GM12878 (cell line): ENCODE data around the gene SPA17. TPM values are rescaled to one million over a fixed set of nuclear protein-coding genes. Genes with fewer than 3 reads are reported as not detected.

ENCODE experiments used
- ATAC-seq: fragments of 200-7000 bp; cut with Tn5 transposase; 3 replicates; pipeline ENCODE4 v1.9.1; 2020; ENCODE audit warnings: mild to moderate bottlenecking, moderate library complexity
- BruUV-seq: library from RNA; stranded (reverse); fragments of 400-500 nt; replicated peaks from 2 replicates; lab custom pipeline; 2021; lab: Mats Ljungman, UMichigan
- CTCF ChIA-PET: fragments of 300-600 bp; sonication (Branson Sonifier 250); formaldehyde crosslinking; extraction: SDS; loops from one replicate; lab custom pipeline; 2021; ENCODE audit warnings: inconsistent platforms; lab: Yijun Ruan, JAX
- POLR2A ChIA-PET: fragments of 350-600 bp; formaldehyde crosslinking; extraction: SDS; loops from one replicate; lab custom pipeline; 2021; ENCODE audit warnings: inconsistent platforms; lab: Charles Lee
- RAD21 ChIA-PET: fragments of 300-600 bp; sonication (Branson Sonifier 250); formaldehyde crosslinking; loops from one replicate; lab custom pipeline; 2023; ENCODE audit warnings: antibody characterized with exemption; ENCODE audit not compliant: unreplicated experiment; lab: Charles Lee
- SMC1A ChIA-PET: fragments of 300-600 bp; sonication (Branson Sonifier 250); formaldehyde crosslinking; loops from one replicate; lab custom pipeline; 2023; ENCODE audit not compliant: unreplicated experiment, uncharacterized antibody; lab: Charles Lee
- DNase-seq: peaks from one replicate; pipeline ENCODE4 v3.0.0-alpha.2; 2011; ENCODE audit warnings: low read depth, low spot score
- FAIRE-seq: peaks from 3 replicates; lab custom pipeline; 2011; peaks lifted over from hg19 to GRCh38; lab: Jason Lieb, UNC
- H2AFZ ChIP-seq: 2 replicates; pipeline ENCODE4 v1.6.0; 2011; ENCODE audit warnings: low read depth, low read length, control low read depth; ENCODE audit not compliant: control insufficient read depth
- H3K27ac ChIP-seq: 2 replicates; pipeline ENCODE4 v1.5.1; 2011; ENCODE audit warnings: control low read depth; ENCODE audit not compliant: control insufficient read depth, insufficient read depth
- H3K27me3 ChIP-seq, 2 experiments: replicated peaks in 1 of 2; 2 replicates each; pipeline versions ENCODE4 v1.6.0 to v1.6.1; 2011; ENCODE audit warnings: low read length in 1 of 2; ENCODE audit not compliant: control insufficient read depth in 2 of 2, insufficient read depth in 2 of 2
- H3K36me3 ChIP-seq, 2 experiments: 2 replicates each; pipeline ENCODE4 v1.5.1; 2011; ENCODE audit warnings: low read length in 1 of 2; ENCODE audit not compliant: control insufficient read depth in 2 of 2, insufficient read depth in 2 of 2
- H3K4me1 ChIP-seq: 2 replicates; pipeline ENCODE4 v1.6.1; 2011; ENCODE audit warnings: mild to moderate bottlenecking, low read length, moderate library complexity, mixed read lengths; ENCODE audit not compliant: control insufficient read depth, insufficient read depth
- H3K4me2 ChIP-seq: 2 replicates; pipeline ENCODE4 v1.6.0; 2011; ENCODE audit warnings: control low read depth; ENCODE audit not compliant: control insufficient read depth, insufficient read depth
- H3K4me3 ChIP-seq: fragments of 200-600 bp; sonication (generic); 2 replicates; pipeline ENCODE4 v1.5.1; 2016
- H3K79me2 ChIP-seq: 2 replicates; pipeline ENCODE4 v1.6.0; 2011; ENCODE audit warnings: low read length; ENCODE audit not compliant: control insufficient read depth, insufficient read depth
- H3K9ac ChIP-seq: 2 replicates; pipeline ENCODE4 v1.8.0; 2011; ENCODE audit warnings: low read length, control low read depth, mixed read lengths; ENCODE audit not compliant: control insufficient read depth, insufficient read depth
- H3K9me3 ChIP-seq: replicated peaks from 3 replicates; pipeline ENCODE4 v1.5.1; 2011; ENCODE audit warnings: mild to moderate bottlenecking, low read length; ENCODE audit not compliant: control insufficient read depth, insufficient read depth
- H4K20me1 ChIP-seq: 2 replicates; pipeline ENCODE4 v1.6.0; 2011; ENCODE audit not compliant: control insufficient read depth, insufficient read depth
- CEBPB ChIP-seq, 2 experiments: fragments of 150-350 bp in 1 of 2; IDR thresholded peaks; 2 replicates each; pipeline ENCODE4 v1.6.1; 2012 to 2014; ENCODE audit warnings: low read depth in 2 of 2, low read length in 2 of 2, borderline replicate concordance in 1 of 2, inconsistent platforms in 1 of 2
- CEBPZ ChIP-seq: fragments of 150-350 bp; IDR thresholded peaks from 2 replicates; pipeline ENCODE4 v1.6.1; 2016; ENCODE audit warnings: low read depth, low read length
- EGR1 ChIP-seq, 2 experiments: IDR thresholded peaks; 1 replicate in 1 of 2; 2 replicates in 1 of 2; pipeline ENCODE4 v1.6.1; 2011 to 2012; ENCODE audit warnings: low read depth in 2 of 2, low read length in 2 of 2, borderline replicate concordance in 1 of 2, mild to moderate bottlenecking in 1 of 2, moderate library complexity in 1 of 2
- ETV6 ChIP-seq, 2 experiments: fragments of 450-650 bp in 1 of 2; IDR thresholded peaks in 1 of 2; conservative IDR thresholded peaks in 1 of 2; 2 replicates each; pipeline ENCODE4 v1.6.1; 2014; ENCODE audit warnings: antibody characterized with exemption in 1 of 2, borderline replicate concordance in 1 of 2, low read depth in 1 of 2, mild to moderate bottlenecking in 1 of 2, moderate library complexity in 1 of 2
- NFYA ChIP-seq: IDR thresholded peaks from 2 replicates; pipeline ENCODE4 v1.6.1; 2011; ENCODE audit warnings: low read depth, mild to moderate bottlenecking, low read length, improper control_type of control experiment, borderline replicate concordance
- RAD21 ChIP-seq: IDR thresholded peaks from 2 replicates; pipeline ENCODE4 v1.6.1; 2011; ENCODE audit warnings: mild to moderate bottlenecking, low read depth, low read length, moderate library complexity; ENCODE audit not compliant: insufficient read depth
- SIX5 ChIP-seq: IDR thresholded peaks from 2 replicates; pipeline ENCODE4 v1.6.1; 2011; ENCODE audit warnings: mild to moderate bottlenecking, low read depth, low read length, moderate library complexity; ENCODE audit not compliant: severe bottlenecking
- WGBS: methylation state at CpG from one replicate; pipeline ENCODE4 v1.1.6; 2016; ENCODE audit warnings: low lambda C conversion rate; ENCODE audit not compliant: insufficient replicate concordance, insufficient coverage; ENCODE audit errors: missing lambda C conversion rate; 5-methylcytosine and 5-hydroxymethylcytosine counted together
- in situ Hi-C: fragments of 300-500 bp; cut with MboI; formaldehyde crosslinking; loops from 9 replicates; pipeline ENCODE4 v1.14.3; 2018; ENCODE audit warnings: mixed read lengths
- intact Hi-C: fragments of 100-400 bp; cut with micrococcal nuclease; formaldehyde crosslinking; loops from one replicate; pipeline ENCODE4 v1.14.2; 2022; ENCODE audit not compliant: unreplicated experiment
- polyA plus RNA-seq, 11 experiments: library from polyadenylated mRNA; depleted of rRNA in 4 of 11; unstranded in 6 of 11; stranded (reverse) in 5 of 11; fragments of >200 nt; fragmentation: Nextera tagmentation in 4 of 11; fragmentation: Illumina TruSeq in 1 of 11; extraction: Ambion mirVana in 4 of 11; extraction: Trizol in 1 of 11; gene quantifications; 1 replicate in 1 of 11; 2 replicates in 10 of 11; pipeline versions ENCODE4 v1.2.1 to v1.2.3, GENCODE V29; 2011 to 2016; ENCODE audit warnings: inconsistent platforms in 2 of 11, missing spikeins in 2 of 11, low read depth in 1 of 11
- total RNA-seq, 4 experiments: library from RNA; depleted of rRNA in 3 of 4; stranded (reverse); fragments of >200 nt in 3 of 4; fragmentation: Illumina TruSeq in 1 of 4; extraction: Trizol in 1 of 4; gene quantifications; 2 replicates each; pipeline versions ENCODE4 v1.2.1 to v1.2.3, GENCODE V29; 2013 to 2021

Gene SPA17
- total and polyA plus RNA-seq, 10 of the 15 experiments (the other 5 are each of a cell fraction or from before 2014, with no cell fraction given) = 2.9 to 13.2 (median 8.5) TPM

DNA sequence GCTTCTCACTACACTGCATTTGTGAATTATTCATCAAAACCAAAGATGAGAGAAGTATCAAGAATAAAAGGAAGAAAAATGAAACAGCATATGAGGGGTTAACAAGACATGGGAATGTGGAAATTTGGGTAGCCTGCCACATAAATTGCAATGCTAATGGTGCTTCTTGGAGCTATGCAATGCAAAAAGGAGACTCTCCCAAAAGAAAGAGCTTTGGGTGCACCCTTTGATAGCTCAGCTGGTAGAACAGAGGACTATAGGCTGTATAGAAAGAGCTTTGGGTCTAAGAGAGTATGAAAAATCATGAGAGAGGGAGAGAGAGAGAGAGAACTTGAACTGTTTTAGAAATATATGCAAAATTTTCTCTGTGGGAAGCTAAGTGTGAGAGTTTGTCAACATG, 26.3 kb downstream of the SPA17 start:
- no peaks in the 10 kb centered on the region for H3K4me1 ChIP-seq
- ATAC-seq = no peak
- no peak overlapping the region for H3K27ac ChIP-seq
- CTCF ChIA-PET = interaction anchor here (0.7 to 1.2 kb wide), 3 partner anchors 17 to 1071 kb away, joined by 3 read pairs; no protein-coding TSS in a partner anchor
- H4K20me1 ChIP-seq = no peaks in the 10 kb centered on the region
- DNase-seq = no peak
- FAIRE-seq = no peak
- H3K9ac ChIP-seq = no peak overlapping the region
- TF ChIP-seq NFYA = no peak
- TF ChIP-seq SIX5 = no peak
- no peaks in the 10 kb centered on the region for H3K36me3 ChIP-seq
- no peaks in the 10 kb centered on the region for H3K27me3 ChIP-seq
- in situ Hi-C loops = no loop called here
- H2AFZ ChIP-seq = no peak overlapping the region
- H3K4me3 ChIP-seq = no peak overlapping the region
- intact Hi-C loops = no loop called here
- H3K79me2 ChIP-seq = no peaks in the 10 kb centered on the region
- POLR2A ChIA-PET = interaction anchor here (0.6 kb wide), 1 partner anchor 84 kb away, joined by 3 read pairs; no protein-coding TSS in a partner anchor
- no TSS peak for BruUV-seq
- RAD21 ChIA-PET = no interaction called here
- H3K9me3 ChIP-seq = no peaks in the 10 kb centered on the region; the same call in 2 of the 3 replicates
- no peak overlapping the region for H3K4me2 ChIP-seq
- SMC1A ChIA-PET = interaction anchor here (1.0 to 1.4 kb wide), 4 partner anchors 11 to 39 kb away, joined by 3 to 4 read pairs (median 3); partner anchors contain the start of genes SIAE and SPA17

DNA sequence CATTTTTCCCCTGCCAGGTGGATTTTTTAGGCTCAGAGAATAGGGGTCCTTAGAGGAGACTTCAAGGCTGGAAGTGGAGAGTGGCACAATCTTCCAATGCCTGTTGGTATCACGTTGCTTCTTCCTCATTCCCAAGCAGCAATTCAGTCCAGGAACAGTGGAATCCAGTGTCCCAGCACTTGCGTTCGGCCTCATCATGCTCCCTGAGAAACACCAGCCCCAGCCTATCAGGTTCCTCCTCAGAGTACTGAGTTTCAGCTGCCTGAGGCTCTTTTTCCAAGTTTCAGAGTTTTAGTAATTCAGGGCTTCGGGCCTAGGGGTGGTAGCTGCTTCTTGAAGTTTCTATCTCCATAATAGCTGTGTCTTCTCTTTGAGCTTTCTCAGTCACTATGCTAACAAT, 34.1 kb downstream of the SPA17 start:
- H3K4me2 ChIP-seq = no peak overlapping the region
- peaks cover 0 to 2% of the 10 kb centered on the region in 2 experiments; a peak in 1 of 4 replicates for H3K27me3 ChIP-seq
- ChIA-PET RAD21 (no interaction called here), SMC1A (interaction anchor here (1.0 to 1.7 kb wide), 2 partner anchors 9 to 38 kb away, joined by 5 read pairs; no protein-coding TSS in a partner anchor), CTCF (interaction anchor here (1.2 to 1.7 kb wide), 3 partner anchors 10 to 87 kb away, joined by 3 to 4 read pairs (median 3); no protein-coding TSS in a partner anchor), POLR2A (no interaction called here)
- WGBS = 18% methylated on average over 4 of the region's 4 CpGs
- no peaks in the 10 kb centered on the region; the same call in 2 of the 3 replicates for H3K9me3 ChIP-seq
- intact Hi-C loops = no loop called here
- no peak overlapping the region for H3K9ac ChIP-seq
- in situ Hi-C loops = no loop called here
- DNase-seq = no peak
- no peak overlapping the region for H3K4me3 ChIP-seq
- H3K36me3 ChIP-seq = no peaks in the 10 kb centered on the region
- no peak for FAIRE-seq
- BruUV-seq = no TSS peak
- no peaks in the 10 kb centered on the region for H4K20me1 ChIP-seq
- H3K27ac ChIP-seq = no peak overlapping the region
- no peak for ATAC-seq
- H3K79me2 ChIP-seq = no peaks in the 10 kb centered on the region
- H3K4me1 ChIP-seq = no peaks in the 10 kb centered on the region
- no peak overlapping the region for H2AFZ ChIP-seq
- TF ChIP-seq RAD21 (no peak), EGR1 (IDR thresholded peaks at IDR 0.05; ENCODE audit: borderline replicate concordance in 1 of 2, low read depth in 2 of 2, low read length in 2 of 2) (no peak), CEBPZ (no peak), CEBPB (IDR thresholded peaks at IDR 0.05; ENCODE audit: borderline replicate concordance in 1 of 2, low read depth in 2 of 2, low read length in 2 of 2) (no peak), ETV6 (conservative IDR thresholded peaks at IDR 0.05 in 1 of 2, IDR thresholded peaks at IDR 0.05 in 1 of 2; ENCODE audit: borderline replicate concordance in 1 of 2, low read depth in 1 of 2) (no peak)
